GM12801 (cell line): ENCODE data around the gene CCDC33.

Experiments used
- CTCF ChIP-seq: IDR thresholded peaks from one replicate; pipeline ENCODE4 v1.5.1; 2011; ENCODE audit warnings: control low read depth; ENCODE audit not compliant: insufficient read length; ENCODE audit errors: extremely low read depth

Gene CCDC33

DNA sequence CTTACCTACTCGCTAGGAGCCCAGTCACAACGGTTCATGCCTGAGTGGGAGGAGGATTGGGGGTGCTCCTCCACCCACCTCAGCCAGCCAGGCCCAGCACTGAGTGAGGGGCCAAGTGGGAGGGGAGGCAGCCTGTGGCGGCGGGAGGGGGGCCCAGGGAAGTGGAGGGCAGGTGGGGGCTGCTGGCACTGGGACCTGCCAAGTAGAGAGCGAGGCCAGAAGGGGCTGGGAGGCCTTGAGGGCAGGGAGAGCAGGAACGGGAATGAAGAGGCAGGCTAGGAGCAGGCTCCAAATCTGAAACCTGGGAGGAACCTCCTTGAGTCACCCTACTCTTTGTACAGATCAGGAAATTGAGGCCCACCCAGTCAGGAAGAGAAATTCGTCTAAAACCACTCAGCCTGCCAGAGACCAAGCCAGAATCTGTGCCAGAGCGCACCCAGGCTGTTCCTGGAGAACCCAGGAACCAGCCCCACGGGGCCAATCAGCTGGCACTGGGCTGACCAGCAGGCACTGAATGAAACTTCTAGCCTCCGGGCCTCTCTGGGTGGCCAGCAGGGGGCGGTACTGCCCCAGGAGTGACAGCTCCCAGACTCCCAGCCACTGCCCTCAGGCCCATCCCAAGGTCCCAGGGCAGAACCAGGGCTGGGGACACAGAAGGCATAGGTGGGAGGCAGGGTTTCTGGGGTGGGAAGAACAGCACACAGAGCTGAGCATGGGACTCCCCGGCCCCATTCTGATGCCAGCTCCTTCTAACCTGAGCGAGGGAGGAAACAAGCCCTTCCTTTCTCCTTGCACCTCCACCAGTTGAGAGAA, 146.1 kb downstream of the CCDC33 start:
- TF ChIP-seq CTCF = no peak

DNA sequence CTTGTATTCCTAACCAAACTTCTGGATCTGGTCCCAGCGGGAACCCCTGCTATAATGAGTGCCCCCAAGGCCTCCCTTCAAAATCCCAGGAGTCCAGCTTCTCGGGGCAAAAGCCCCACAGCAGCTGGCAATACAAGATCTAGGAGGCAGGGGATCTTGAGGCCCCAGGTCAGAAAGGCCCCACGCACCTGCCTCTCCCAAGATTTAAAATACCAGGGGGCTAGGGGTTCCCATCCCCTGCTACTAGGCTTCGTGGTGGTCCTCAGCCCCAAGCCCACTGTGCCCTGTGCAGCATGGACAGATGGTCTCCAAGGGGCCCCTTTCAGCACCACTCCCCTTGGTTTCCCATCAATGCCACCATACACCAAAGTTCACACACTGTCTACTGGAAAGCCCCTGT, 147.2 kb downstream of the CCDC33 start:
- TF ChIP-seq CTCF = no peak

DNA sequence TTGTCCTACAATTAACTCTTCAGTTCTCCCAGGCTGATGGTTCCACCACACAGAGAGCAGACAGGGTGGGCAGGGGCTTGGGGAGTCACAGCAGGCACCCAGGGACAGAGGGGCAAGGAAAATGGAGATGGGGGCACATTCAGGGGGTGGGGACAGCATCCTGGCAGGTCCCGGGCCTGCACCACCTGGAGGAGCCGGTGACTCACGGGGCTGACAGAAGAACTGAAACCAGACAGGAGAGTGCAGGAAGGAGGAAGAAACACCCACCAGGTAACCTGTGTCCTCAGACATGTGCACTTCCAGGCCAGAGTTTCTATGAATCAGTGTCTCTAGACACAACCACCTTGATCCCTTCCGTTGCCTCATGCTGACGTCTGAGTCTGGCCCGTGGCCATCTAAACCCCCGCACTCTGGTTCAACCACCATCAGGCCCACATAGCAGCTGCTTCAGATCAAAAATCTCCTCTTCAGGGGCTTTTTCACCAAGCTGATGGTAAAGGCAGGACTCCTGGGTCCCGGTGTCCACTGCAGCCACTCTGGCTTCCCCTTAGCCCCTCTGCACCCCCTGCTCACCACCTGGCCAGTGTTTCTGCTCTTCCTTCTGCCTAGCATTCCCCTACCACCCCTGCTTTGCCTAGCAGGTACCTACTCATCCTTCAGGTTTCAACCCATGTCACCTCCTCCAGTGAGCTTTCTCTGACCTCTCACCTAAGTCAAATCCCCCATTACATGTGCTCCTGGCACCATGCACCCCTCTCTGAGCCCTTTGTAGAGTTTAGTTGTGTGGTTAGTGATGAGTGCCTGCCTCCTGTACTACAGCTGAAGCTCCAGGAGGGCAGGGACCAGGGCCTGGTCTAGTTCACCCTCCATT, 147.8 kb downstream of the CCDC33 start:
- no peak for TF ChIP-seq CTCF

DNA sequence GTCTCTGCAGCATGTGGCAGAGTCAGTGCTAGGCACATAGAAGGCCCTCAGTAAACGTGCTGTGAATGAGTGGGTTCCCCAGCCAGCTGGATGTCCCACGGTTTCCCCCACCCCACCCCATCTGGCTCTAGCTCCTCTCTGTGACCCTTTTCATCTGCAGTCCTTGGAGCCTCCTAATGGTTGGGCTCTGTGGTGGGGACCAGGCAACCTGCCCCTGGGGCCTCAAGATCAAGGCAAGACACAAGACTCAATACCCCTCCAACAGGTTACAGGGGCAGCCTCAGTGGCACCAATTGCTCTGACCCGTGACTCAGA, 148.4 kb downstream of the CCDC33 start:
- no peak for TF ChIP-seq CTCF

GRCh38 chr15:74384881-74385643, 148.9 kb downstream of the CCDC33 start:
- TF ChIP-seq CTCF = no peak

DNA sequence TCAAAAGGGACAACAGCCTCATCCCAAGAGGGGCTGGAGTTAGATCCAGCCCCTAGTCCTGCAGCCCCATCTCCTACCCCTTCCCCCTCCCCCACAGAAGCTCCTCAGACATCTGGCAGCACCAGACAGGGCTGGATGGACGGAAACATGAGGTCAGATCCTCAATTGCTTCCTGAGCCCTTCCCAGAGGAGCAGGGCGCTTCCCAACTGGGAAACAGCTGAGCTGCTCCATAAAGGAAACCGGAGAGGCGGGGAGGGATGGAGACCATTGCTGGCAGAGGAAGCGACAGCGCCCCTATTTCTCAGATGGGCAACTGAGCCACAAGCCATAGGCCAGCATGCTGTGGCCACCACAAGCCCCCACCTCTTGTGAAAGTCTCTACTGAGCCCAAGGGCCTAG, 149.6 kb downstream of the CCDC33 start:
- no peak for TF ChIP-seq CTCF
